CD4-positive, alpha-beta memory T cell (primary cell): ENCODE results near the gene NT5E. TPM values are rescaled to one million over a fixed set of nuclear protein-coding genes. Genes with fewer than 3 reads are reported as not detected.
"Not testable (repeated sequence)": the region's sequence is repeated elsewhere in the genome, so short reads cannot be mapped to it uniquely, and the experiment has no call there.

ENCODE experiments used
- CTCF ChIA-PET: fragments of 350-600 bp; sonication (Branson Sonifier 250); formaldehyde crosslinking; loops from one replicate; lab custom pipeline; 2021; ENCODE audit warnings: inconsistent platforms; ENCODE audit not compliant: partially characterized antibody; lab: Charles Lee
- POLR2A ChIA-PET: fragments of 350-600 bp; sonication (Branson Sonifier 250); formaldehyde crosslinking; loops from one replicate; lab custom pipeline; 2021; ENCODE audit not compliant: partially characterized antibody; lab: Charles Lee
- DNase-seq, 5 donors: peaks; one replicate each; pipeline versions ENCODE4 v3.0.0 to v3.0.0-alpha.2; 2020 to 2022; ENCODE audit warnings: mixed read lengths in 1 of 5
- H3K27ac ChIP-seq: one replicate; pipeline ENCODE4 v1.7.0; 2013; ENCODE audit warnings: low read depth, low read length
- H3K27me3 ChIP-seq: 2 replicates; pipeline ENCODE4 v1.7.0; 2013; ENCODE audit warnings: mild to moderate bottlenecking, low read length, moderate library complexity; ENCODE audit not compliant: insufficient read depth
- H3K36me3 ChIP-seq: 2 replicates; pipeline ENCODE4 v1.7.0; 2013; ENCODE audit warnings: mild to moderate bottlenecking, low read length, moderate library complexity; ENCODE audit not compliant: insufficient read depth
- H3K4me1 ChIP-seq: 2 replicates; pipeline ENCODE4 v1.7.0; 2013; ENCODE audit warnings: mild to moderate bottlenecking, low read length, moderate library complexity; ENCODE audit not compliant: insufficient read depth
- H3K4me3 ChIP-seq, 2 donors: one replicate each; pipeline ENCODE4 v1.7.0; 2013; ENCODE audit warnings: low read length in 2 of 2, mild to moderate bottlenecking in 1 of 2
- H3K9me3 ChIP-seq, 2 donors: one replicate each; pipeline ENCODE4 v1.7.0; 2013; ENCODE audit warnings: low read length in 2 of 2, control low read depth in 1 of 2; ENCODE audit not compliant: control insufficient read depth in 1 of 2
- H3K27ac Mint-ChIP-seq, 7 donors: one replicate each; pipeline ENCODE4 v1.8.0; 2020 to 2021; ENCODE audit warnings: mixed read lengths in 7 of 7, mild to moderate bottlenecking in 6 of 7, inconsistent platforms in 3 of 7, moderate library complexity in 3 of 7
- H3K27me3 Mint-ChIP-seq, 2 donors: one replicate each; pipeline ENCODE4 v1.8.0; 2020 to 2021; ENCODE audit warnings: mixed read lengths in 2 of 2
- H3K36me3 Mint-ChIP-seq, 2 donors: one replicate each; pipeline ENCODE4 v1.8.0; 2020 to 2021; ENCODE audit warnings: mixed read lengths in 2 of 2, inconsistent platforms in 1 of 2, mild to moderate bottlenecking in 1 of 2
- H3K4me1 Mint-ChIP-seq, 4 donors: one replicate each; pipeline ENCODE4 v1.8.0; 2020 to 2021; ENCODE audit warnings: mixed read lengths in 4 of 4, mild to moderate bottlenecking in 1 of 4
- H3K4me3 Mint-ChIP-seq, 8 donors: one replicate each; pipeline ENCODE4 v1.8.0; 2020 to 2021; ENCODE audit warnings: mixed read lengths in 8 of 8, mild to moderate bottlenecking in 7 of 8, moderate library complexity in 6 of 8, inconsistent platforms in 3 of 8
- H3K9me3 Mint-ChIP-seq, 8 donors: one replicate each; pipeline ENCODE4 v1.8.0; 2020 to 2021; ENCODE audit warnings: mixed read lengths in 8 of 8, mild to moderate bottlenecking in 5 of 8, inconsistent platforms in 3 of 8, moderate library complexity in 1 of 8
- intact Hi-C: fragments of 100-400 bp; cut with micrococcal nuclease; formaldehyde crosslinking; loops from one replicate; pipeline ENCODE4 v1.15.1; 2023
- polyA plus RNA-seq, 2 donors: library from polyadenylated mRNA; unstranded; fragments of 300-500 nt; fragmentation: Illumina TruSeq; gene quantifications; one replicate each; pipeline ENCODE4 v1.2.3, GENCODE V29; 2021
- total RNA-seq, 2 experiments: library from RNA; stranded (reverse); gene quantifications; one replicate each; pipeline ENCODE4 v1.2.3, GENCODE V29; 2021

The NT5E gene
- total and polyA plus RNA-seq, 4 experiments from 2014 or later = 3.3 to 15.8 (median 9.1) TPM

DNA sequence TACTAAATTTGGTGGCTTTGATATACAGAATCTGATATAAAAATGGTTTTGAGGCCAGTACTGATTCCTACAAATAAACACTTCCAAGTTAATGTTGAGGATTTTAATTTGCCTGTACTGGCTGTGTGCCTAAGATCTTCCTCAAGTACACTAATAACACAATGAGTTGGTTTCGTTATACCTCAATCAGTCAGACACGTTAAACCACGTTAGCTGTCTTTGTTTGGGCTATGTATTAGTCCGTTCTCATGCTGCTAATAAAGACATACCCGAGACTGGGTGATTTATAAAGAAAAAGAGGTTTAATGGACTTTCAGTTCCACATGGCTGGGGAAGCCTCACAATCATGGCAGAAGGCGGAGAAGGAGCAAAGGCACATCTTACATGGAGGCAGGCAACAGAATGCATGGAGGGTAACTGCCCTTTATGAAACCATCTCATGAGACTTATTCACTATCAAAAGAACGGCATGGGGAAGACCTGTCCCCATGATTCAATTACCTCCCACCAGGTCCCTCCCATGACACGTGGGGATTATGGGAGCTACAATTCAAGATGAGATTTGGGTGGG, 46.2 kb downstream of the NT5E start:
- peaks cover 9% of the 10 kb centered on the region for H3K4me1 ChIP-seq
- Mint-ChIP-seq H3K27me3 (no peaks in the 10 kb centered on the region), H3K36me3 (peaks cover 4 to 6% of the 10 kb centered on the region in 2 donors), H3K4me1 (peaks cover 11 to 25% (median 17%) of the 10 kb centered on the region in 4 donors), H3K27ac (no peak overlapping the region), H3K9me3 (peaks cover 2 to 22% (median 8%) of the 10 kb centered on the region in 8 donors), H3K4me3 (no peak overlapping the region)
- CTCF ChIA-PET = interaction anchor here (3.6 kb wide), 1 partner anchor 14 kb away, joined by 39 read pairs; no protein-coding TSS in a partner anchor
- H3K27me3 ChIP-seq = no peaks in the 10 kb centered on the region
- no peaks in the 10 kb centered on the region for H3K9me3 ChIP-seq
- H3K4me3 ChIP-seq = no peak overlapping the region
- H3K27ac ChIP-seq = no peak overlapping the region
- DNase-seq = no peak
- POLR2A ChIA-PET = no interaction called here
- no peaks in the 10 kb centered on the region for H3K36me3 ChIP-seq
- intact Hi-C loops = no loop called here

DNA sequence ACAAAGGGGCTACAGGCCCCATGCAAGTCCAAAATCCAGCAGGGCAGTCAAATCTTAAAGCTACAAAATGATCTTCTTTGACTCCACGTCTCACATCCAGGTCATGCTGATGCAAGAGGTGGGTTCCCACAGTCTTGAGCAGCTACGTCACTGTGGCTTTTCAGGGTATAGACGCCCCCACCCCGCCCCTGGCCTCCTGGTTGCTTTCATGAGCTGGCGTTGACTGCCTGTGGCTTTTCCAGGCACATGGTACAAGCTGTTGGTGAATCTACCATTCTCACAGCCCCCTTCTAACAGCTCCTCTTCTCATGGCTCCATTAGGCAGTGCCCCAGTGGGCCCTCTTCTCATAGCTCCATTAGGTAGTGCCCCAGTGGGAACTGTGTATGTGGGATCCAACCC, 47.0 kb downstream of the NT5E start:
- Histone ChIP-seq H3K27ac (no peak overlapping the region), H3K4me3 (no peak overlapping the region), H3K27me3 (no peaks in the 10 kb centered on the region), H3K4me1 (peaks cover 9% of the 10 kb centered on the region), H3K9me3 (no peaks in the 10 kb centered on the region), H3K36me3 (no peaks in the 10 kb centered on the region)
- no peaks in the 10 kb centered on the region for H3K27me3 Mint-ChIP-seq
- H3K4me3 Mint-ChIP-seq = no peak overlapping the region
- H3K27ac Mint-ChIP-seq = peak overlapping the region in 1 of 7 donors; percentile 11
- CTCF ChIA-PET = interaction anchor here (1.1 to 3.6 kb wide), 2 partner anchors 11 to 14 kb away, joined by 4 to 39 read pairs; no protein-coding TSS in a partner anchor
- POLR2A ChIA-PET = no interaction called here
- H3K4me1 Mint-ChIP-seq = peaks cover 12 to 25% (median 18%) of the 10 kb centered on the region in 4 donors
- DNase-seq = no peak
- peaks cover 2 to 22% (median 8%) of the 10 kb centered on the region in 8 donors for H3K9me3 Mint-ChIP-seq
- peaks cover 6% of the 10 kb centered on the region in 2 donors for H3K36me3 Mint-ChIP-seq
- intact Hi-C loops = no loop called here

DNA sequence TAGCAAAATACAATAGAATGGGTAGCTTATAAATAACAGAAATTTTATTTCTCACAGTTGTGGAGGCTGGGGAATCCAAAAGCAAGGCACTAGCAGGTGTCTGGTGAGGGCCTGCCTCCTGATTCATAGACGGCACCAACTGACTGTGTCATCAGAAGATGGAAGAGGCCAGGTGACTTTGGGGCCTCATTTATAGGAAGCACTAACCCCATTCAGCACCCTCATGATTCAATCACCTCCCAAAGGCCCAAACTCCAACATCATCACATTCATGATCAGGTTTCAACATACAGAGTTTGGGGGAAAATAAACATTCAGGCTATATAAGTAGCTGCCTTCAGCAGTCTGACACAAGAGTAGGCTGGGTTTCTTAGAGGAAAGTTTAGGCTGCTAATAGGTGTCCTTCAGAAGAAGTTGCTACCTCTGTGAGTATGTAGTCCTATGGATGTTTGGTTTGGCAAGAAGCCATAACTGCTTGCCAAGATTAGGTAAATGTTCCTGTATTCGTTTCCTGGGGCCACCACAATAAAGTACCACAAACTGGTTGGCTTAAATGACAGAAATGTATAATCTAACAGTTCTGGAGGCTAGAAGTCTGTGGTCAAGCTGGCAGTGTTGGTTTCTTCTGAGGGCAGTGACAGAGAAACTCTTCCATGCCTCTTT, 48.8 kb downstream of the NT5E start:
- DNase-seq = peak in 3 of 5 donors; percentile 2 to 27 (median 12)
- H3K4me3 ChIP-seq = no peak overlapping the region
- no peaks in the 10 kb centered on the region for H3K27me3 Mint-ChIP-seq
- peaks cover 9% of the 10 kb centered on the region for H3K4me1 ChIP-seq
- no peaks in the 10 kb centered on the region for H3K36me3 ChIP-seq
- ChIA-PET CTCF (interaction anchor here (3.7 kb wide), 1 partner anchor 16 kb away, joined by 14 read pairs; no protein-coding TSS in a partner anchor), POLR2A (no interaction called here)
- intact Hi-C loops = no loop called here
- no peaks in the 10 kb centered on the region for H3K27me3 ChIP-seq
- H3K9me3 Mint-ChIP-seq = peaks cover 2 to 22% (median 8%) of the 10 kb centered on the region in 8 donors
- peaks cover 19 to 22% of the 10 kb centered on the region in 2 donors for H3K36me3 Mint-ChIP-seq
- no peaks in the 10 kb centered on the region for H3K9me3 ChIP-seq
- no peak overlapping the region for H3K4me3 Mint-ChIP-seq
- H3K27ac ChIP-seq = no peak overlapping the region
- no peak overlapping the region for H3K27ac Mint-ChIP-seq
- peaks cover 12 to 25% (median 18%) of the 10 kb centered on the region in 4 donors for H3K4me1 Mint-ChIP-seq

DNA sequence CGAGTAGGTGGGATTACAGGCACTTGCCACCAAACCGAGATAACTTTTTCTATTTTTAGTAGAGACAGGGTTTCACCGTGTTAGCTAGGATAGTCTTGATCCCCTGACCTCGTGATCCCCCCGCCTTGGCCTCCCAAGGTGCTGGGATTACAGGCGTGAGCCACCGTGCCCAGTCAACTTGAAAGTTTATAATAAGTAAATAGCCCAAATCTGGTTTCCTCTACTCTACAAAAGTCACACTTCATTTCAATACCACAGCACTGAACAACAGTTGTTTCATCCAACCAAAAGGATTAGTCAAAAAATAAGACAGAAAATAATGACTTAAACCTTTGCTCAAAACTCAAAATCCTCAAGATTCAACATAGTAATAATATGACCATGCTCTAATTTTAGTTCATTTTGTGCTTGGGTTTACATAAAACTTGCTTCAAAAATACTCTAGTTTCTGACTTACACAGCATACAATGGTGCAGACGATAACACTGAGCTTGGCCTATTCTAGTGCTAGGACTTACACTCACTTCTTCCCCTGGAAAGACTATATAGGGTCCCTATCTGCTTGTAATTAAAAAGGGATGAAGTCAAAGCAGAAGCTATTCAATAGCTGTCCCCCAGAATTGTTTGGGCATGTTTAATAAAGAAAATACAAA, 56.7 kb downstream of the NT5E start:
- CTCF ChIA-PET = interaction anchor here (1.4 to 4.0 kb wide), 2 partner anchors 10 to 24 kb away, joined by 3 to 17 read pairs; no protein-coding TSS in a partner anchor
- POLR2A ChIA-PET = no interaction called here
- Mint-ChIP-seq H3K4me1 (peaks cover 0 to 2% (median under 1%) of the 10 kb centered on the region in 4 donors), H3K9me3 (no peaks in the 10 kb centered on the region), H3K36me3 (peaks cover 60 to 63% of the 10 kb centered on the region in 2 donors), H3K4me3 (no peak overlapping the region), H3K27ac (no peak overlapping the region), H3K27me3 (no peaks in the 10 kb centered on the region)
- no peak overlapping the region for H3K4me3 ChIP-seq
- H3K4me1 ChIP-seq = no peaks in the 10 kb centered on the region
- no peak overlapping the region for H3K27ac ChIP-seq
- no peaks in the 10 kb centered on the region for H3K27me3 ChIP-seq
- intact Hi-C loops = no loop called here
- H3K36me3 ChIP-seq = peaks cover 4% of the 10 kb centered on the region
- no peaks in the 10 kb centered on the region for H3K9me3 ChIP-seq
- DNase-seq = no peak

DNA sequence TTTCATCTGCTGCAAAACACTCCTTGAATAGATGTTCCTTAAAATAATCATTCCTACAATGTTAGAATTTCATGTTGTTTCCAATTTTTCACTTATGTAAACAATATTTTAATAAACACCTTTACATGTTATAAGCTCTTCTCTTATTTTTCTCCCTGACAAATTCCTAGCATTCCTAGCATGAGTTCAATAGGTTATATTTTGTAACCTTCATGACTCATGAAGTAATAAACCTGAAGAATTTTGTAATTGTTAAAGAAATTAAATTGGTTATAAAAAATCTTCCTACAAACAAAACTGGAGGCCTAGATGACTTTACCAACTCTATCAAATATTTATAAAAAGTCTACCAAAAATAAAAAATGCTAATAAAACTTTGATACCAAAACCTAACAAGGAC, 66.3 kb downstream of the NT5E start:
- CTCF ChIA-PET = interaction anchor here (0.8 to 1.4 kb wide), 2 partner anchors 9 to 33 kb away, joined by 3 read pairs; no protein-coding TSS in a partner anchor
- peaks cover 51 to 60% of the 10 kb centered on the region in 2 donors for H3K36me3 Mint-ChIP-seq

DNA sequence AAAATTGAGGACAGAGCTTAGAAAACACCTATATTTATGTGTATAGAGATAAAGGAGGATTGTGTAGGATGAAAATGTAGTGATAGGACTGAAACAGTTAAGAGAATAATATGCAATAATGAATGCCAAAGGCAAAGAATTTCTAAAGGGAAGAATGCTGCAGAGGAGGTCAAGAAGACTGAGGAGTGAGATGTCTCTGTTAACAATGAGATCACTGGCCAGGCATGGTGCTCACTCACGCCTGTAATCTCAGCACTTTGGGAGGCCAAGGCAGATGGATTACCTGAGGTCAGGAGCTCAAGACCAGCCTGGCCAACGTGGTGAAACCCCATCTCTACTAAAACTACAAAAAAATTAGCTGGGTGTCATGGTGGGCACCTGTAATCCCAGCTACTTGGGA, 74.4 kb downstream of the NT5E start:
- H3K36me3 ChIP-seq, H3K4me3 ChIP-seq, H3K4me3 Mint-ChIP-seq, DNase-seq, H3K9me3 ChIP-seq, H3K4me1 ChIP-seq, H3K27ac Mint-ChIP-seq, H3K27me3 ChIP-seq, intact Hi-C loops, H3K9me3 Mint-ChIP-seq, H3K27me3 Mint-ChIP-seq, POLR2A ChIA-PET, H3K27ac ChIP-seq, H3K4me1 Mint-ChIP-seq: not testable (repeated sequence)
- CTCF ChIA-PET = interaction anchor here (3.7 kb wide), 1 partner anchor 12 kb away, joined by 20 read pairs; no protein-coding TSS in a partner anchor
- peaks cover 48 to 66% of the 10 kb centered on the region in 2 donors for H3K36me3 Mint-ChIP-seq

More for the DNA sequence above, 66.3 kb downstream of the NT5E start:
- DNase-seq = no peak
- Mint-ChIP-seq H3K4me3 (no peak overlapping the region), H3K27me3 (no peaks in the 10 kb centered on the region), H3K27ac (no peak overlapping the region), H3K4me1 (no peaks in the 10 kb centered on the region), H3K9me3 (no peaks in the 10 kb centered on the region)
- POLR2A ChIA-PET = no interaction called here
- Histone ChIP-seq H3K4me1 (no peaks in the 10 kb centered on the region), H3K4me3 (no peak overlapping the region), H3K27me3 (no peaks in the 10 kb centered on the region), H3K9me3 (no peaks in the 10 kb centered on the region), H3K27ac (no peak overlapping the region), H3K36me3 (peaks cover 28% of the 10 kb centered on the region)
- intact Hi-C loops = no loop called here
